GM13977 (cell line): ENCODE measurements around the gene FAM107B.
A peak's percentile ranks its signal among the peaks of the same experiment; 100 is the strongest.

Source experiments
- DNase-seq: peaks from one replicate; pipeline ENCODE4 v3.0.0; 2012; ENCODE audit warnings: low spot score
- in situ Hi-C: fragments of 300-500 bp; cut with MboI; formaldehyde crosslinking; loops from one replicate; pipeline ENCODE4 v1.12.0; 2022; ENCODE audit warnings: low sequenced_read_pairs, low pct_unique_long_range_greater_than_20kb, mixed read lengths, inconsistent platforms; ENCODE audit not compliant: unreplicated experiment
- TF ChIP-seq, protein P1 (sequence below): IDR thresholded peaks from 2 replicates; pipeline ENCODE4 v1.5.1; 2012; ENCODE audit warnings: mild to moderate bottlenecking, control low read depth; ENCODE audit not compliant: insufficient read depth; ENCODE audit errors: extremely low read depth, missing control alignments

The FAM107B gene

DNA sequence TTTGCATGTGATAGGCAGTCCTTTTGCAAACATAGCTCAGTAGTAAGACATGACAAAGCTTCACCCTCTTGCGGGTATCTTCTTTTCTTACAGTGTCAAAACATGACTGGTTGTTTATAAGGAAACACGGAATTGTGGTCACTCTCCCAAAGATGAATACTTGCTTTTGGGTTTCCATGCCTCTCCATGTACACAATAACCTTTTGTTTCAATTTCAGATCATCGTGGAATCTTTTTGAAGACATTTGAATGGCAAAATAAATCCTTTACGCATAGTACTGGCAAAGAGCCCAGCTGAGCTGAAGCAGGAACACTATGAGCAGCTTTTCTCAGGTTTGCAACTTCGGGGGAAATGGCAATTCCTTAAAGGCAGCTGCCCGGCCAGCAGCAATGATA, 287.2 kb downstream of the FAM107B start:
- no peak for DNase-seq
- TF ChIP-seq, protein P1, sequence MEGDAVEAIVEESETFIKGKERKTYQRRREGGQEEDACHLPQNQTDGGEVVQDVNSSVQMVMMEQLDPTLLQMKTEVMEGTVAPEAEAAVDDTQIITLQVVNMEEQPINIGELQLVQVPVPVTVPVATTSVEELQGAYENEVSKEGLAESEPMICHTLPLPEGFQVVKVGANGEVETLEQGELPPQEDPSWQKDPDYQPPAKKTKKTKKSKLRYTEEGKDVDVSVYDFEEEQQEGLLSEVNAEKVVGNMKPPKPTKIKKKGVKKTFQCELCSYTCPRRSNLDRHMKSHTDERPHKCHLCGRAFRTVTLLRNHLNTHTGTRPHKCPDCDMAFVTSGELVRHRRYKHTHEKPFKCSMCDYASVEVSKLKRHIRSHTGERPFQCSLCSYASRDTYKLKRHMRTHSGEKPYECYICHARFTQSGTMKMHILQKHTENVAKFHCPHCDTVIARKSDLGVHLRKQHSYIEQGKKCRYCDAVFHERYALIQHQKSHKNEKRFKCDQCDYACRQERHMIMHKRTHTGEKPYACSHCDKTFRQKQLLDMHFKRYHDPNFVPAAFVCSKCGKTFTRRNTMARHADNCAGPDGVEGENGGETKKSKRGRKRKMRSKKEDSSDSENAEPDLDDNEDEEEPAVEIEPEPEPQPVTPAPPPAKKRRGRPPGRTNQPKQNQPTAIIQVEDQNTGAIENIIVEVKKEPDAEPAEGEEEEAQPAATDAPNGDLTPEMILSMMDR = no peak
- in situ Hi-C loops = no loop called here

DNA sequence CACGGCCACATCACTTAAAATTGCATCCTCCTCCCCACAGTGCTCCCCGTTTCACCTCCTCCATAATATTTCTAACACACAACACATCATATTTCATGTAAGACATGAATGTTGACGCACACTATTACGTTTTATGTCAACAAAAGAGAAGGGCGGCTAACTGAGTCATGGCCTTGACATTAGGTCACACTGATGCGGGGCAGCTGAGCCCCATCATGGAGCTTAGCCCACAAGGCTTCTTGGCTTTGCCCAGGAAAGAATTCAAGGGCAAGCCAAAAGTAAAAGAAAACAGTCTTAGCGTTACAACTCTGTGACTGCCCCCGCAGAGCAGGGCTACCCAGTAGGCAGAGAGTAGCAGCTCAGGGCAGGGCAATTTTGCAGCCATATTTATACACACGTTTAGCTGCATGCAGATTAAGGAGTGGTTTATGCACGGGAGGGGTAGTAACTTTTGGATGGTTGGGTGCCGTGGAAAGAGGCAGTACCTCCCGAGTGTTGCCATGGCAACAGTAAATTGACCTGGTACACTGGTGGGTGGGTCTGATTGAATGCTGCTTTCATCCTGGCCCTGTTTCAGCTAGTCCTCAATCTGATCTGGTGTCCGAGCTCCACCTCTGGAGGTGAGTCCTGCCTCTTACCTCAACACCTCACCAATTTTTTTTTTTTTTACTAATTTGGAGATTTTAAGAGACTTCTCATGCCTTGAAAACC, 287.8 kb downstream of the FAM107B start:
- DNase-seq = no peak
- TF ChIP-seq, protein P1 = no peak
- in situ Hi-C loops = no loop called here

DNA sequence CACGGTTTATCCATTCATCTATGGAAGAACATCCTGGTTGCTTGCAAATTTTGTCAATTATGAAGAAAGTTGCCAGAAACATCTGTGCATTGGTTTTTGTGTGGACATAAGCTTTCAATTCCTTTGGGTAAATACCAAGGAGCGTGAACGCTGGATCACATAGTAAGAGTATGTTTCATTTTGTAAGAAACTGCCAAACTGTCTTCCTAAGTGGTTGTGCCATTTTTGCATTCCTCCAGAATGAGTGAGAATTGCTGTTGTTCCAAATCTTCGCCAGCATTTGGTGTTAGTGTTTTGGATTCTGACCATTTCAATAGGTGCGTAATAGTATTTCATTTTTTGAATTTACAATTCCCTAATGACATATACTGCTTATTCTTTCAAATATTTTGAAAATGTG, 288.7 kb downstream of the FAM107B start:
- TF ChIP-seq, protein P1 = no peak
- DNase-seq = no peak
- in situ Hi-C loops = no loop called here

DNA sequence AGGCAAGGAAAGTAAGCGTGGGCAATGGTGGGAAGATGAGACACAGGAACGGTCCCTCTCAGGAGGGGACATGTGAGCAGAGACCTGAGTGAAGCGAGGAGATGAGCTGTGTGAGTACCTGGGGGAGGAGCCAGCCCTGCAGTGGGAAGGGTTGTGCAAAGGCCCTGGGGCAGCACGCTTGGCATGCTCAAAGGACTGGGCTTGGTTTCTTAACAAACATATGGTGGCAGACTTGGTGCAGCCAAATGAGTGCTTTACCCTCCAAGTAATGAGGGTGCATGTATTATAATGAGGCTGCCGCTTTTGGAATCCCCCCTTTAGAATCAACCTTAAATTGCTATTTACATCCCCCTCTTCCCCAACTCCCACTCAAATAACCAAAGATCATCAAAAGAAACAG, 291.3 kb downstream of the FAM107B start:
- DNase-seq = no peak
- TF ChIP-seq, protein P1 = no peak
- in situ Hi-C loops = no loop called here

DNA sequence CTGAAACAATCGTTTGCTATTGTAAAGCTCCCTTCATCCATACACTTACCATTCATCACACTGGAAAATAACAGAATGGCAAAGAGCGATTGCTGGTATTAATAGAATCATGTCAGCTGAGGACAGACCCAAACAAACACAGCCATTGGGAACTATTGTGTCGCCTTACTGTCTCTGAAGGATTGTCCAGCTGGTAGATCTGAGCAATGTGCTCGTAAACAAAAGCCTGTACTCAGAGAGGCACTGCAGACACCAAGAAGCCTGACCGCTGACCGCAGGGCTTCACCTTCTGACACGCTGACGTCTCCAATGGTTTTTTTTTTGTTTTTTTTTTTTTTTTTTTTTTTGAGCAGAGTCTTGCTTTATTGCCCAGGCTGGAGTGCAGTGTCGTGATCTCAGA, 292.9 kb downstream of the FAM107B start:
- no peak for DNase-seq
- TF ChIP-seq, protein P1 = no peak
- in situ Hi-C loops = no loop called here

DNA sequence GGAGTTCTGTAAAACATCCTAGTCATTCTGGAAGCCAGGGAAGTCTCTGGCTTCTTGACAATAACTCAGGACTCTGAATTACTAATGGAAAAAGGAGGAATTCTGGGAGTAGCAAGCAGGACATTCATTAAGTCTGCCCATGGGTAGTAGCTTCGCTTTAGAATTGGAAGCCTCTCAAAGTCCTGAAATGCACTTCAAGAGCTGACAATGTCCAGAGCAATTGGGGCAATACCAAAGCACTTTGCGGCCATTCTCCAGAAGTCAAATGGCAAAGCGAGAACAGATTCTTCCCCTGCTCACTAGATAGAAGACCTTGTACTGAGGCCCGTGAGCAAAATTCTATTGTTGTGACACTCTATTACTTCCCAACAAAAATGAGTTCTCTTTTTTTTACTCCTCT, 293.7 kb downstream of the FAM107B start:
- TF ChIP-seq, protein P1 = no peak

DNA sequence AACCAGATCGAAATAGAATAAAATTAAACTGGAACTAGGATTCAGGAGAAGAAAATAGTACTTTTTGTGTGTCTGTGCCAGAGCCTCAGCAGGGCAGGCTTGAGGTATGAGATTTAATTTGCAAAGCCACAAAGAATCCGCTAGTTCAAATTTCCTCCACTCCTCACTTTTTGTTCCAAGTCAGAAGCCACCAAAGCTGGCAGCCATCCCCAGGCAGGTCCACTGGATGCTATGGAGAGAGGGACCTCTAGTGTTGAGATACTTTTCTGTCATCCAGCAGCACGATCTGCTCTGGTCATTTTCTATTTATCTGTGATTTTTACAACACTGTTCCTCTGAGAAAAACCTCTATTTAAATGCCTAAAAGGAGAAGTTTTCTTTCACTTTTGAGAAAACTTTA, 296.1 kb downstream of the FAM107B start:
- DNase-seq = peak; percentile 33
- in situ Hi-C loops = no loop called here
- TF ChIP-seq, protein P1 = peak; percentile 52

More for the DNA sequence above, 293.7 kb downstream of the FAM107B start:
- no peak for DNase-seq
- in situ Hi-C loops = no loop called here
